ENCODE data around the gene GJA10. TPM values are rescaled to one million over a fixed set of nuclear protein-coding genes. Genes with fewer than 3 reads are reported as not detected.

GJA10 gene
- total and polyA plus RNA-seq, 4 donors = not detected

GRCh38 chr6:89938014-89938413 is 43.7 kb downstream of the GJA10 start:
- no peaks in the 10 kb centered on the region for H3K27me3 ChIP-seq (ENCODE audit: control insufficient read depth in 1 of 2, insufficient read depth in 2 of 2, low read length in 1 of 2)
- ATAC-seq (ENCODE audit: low FRiP score) (no peak), DNase-seq (no peak)
- H3K4me1 ChIP-seq (ENCODE audit: control insufficient read depth in 1 of 2, insufficient read depth in 2 of 2, low read length in 2 of 2) = peaks cover 0 to 3% of the 10 kb centered on the region in 2 donors
- intact Hi-C loops (cut with DNase I) = no loop called here
- H3K9me3 ChIP-seq (ENCODE audit: control insufficient read depth, low read length) = no peaks in the 10 kb centered on the region
- H3K27ac ChIP-seq (ENCODE audit: low read depth in 1 of 2, low read length in 2 of 2) = no peak overlapping the region
- WGBS, 2 donors = 92 to 93% methylated on average over 12 of the region's 12 CpGs
- no peak overlapping the region for H3K4me3 ChIP-seq (ENCODE audit: low read length in 2 of 2)
- H3K36me3 ChIP-seq (ENCODE audit: control insufficient read depth in 1 of 2, insufficient read depth in 2 of 2, low read length in 1 of 2) = no peaks in the 10 kb centered on the region

DNA sequence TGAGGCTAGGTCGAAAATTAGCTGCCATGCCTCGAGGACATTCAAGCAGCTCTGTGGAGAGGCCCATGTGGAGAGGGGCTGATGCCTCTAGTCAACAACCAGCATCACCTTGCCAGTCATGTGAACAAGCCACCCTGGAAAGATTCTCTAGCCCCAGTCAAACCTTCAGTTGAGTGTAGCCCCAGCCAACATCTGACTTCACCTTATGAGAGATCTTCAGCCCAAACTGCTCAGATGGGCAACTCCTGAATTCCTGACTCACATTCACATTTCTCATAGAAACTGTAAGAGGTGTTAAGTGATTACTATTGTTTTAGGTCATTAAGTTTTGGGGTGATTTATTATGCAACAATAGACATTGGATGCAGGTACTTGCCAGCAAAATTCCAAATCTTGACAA is 44.9 kb downstream of the GJA10 start:
- no peaks in the 10 kb centered on the region for H3K36me3 ChIP-seq (ENCODE audit: control insufficient read depth in 1 of 2, insufficient read depth in 2 of 2, low read length in 1 of 2)
- ATAC-seq (ENCODE audit: low FRiP score) = no peak
- WGBS, 2 donors = 88 to 90% methylated on average over 2 of the region's 2 CpGs
- intact Hi-C loops (cut with DNase I) = no loop called here
- no peaks in the 10 kb centered on the region for H3K27me3 ChIP-seq (ENCODE audit: control insufficient read depth in 1 of 2, insufficient read depth in 2 of 2, low read length in 1 of 2)
- peaks cover 0 to 3% of the 10 kb centered on the region in 2 donors for H3K4me1 ChIP-seq (ENCODE audit: control insufficient read depth in 1 of 2, insufficient read depth in 2 of 2, low read length in 2 of 2)
- H3K27ac ChIP-seq (ENCODE audit: low read depth in 1 of 2, low read length in 2 of 2) = no peak overlapping the region
- no peak overlapping the region for H3K4me3 ChIP-seq (ENCODE audit: low read length in 2 of 2)
- no peaks in the 10 kb centered on the region for H3K9me3 ChIP-seq (ENCODE audit: control insufficient read depth, low read length)
- DNase-seq = no peak

- Histone ChIP-seq H3K4me1 (ENCODE audit: control insufficient read depth in 1 of 2, insufficient read depth in 2 of 2, low read length in 2 of 2) (peaks cover 0 to 3% of the 10 kb centered on the region in 2 donors), H3K9me3 (ENCODE audit: control insufficient read depth, low read length) (no peaks in the 10 kb centered on the region), H3K4me3 (ENCODE audit: low read length in 2 of 2) (no peak overlapping the region), H3K27me3 (ENCODE audit: control insufficient read depth in 1 of 2, insufficient read depth in 2 of 2, low read length in 1 of 2) (no peaks in the 10 kb centered on the region), H3K36me3 (ENCODE audit: control insufficient read depth in 1 of 2, insufficient read depth in 2 of 2, low read length in 1 of 2) (no peaks in the 10 kb centered on the region), H3K27ac (ENCODE audit: low read depth in 1 of 2, low read length in 2 of 2) (no peak overlapping the region)
- DNase-seq = peak in 1 of 2 donors; percentile 72
- intact Hi-C loops (cut with DNase I) = loop anchor here in 1 of 2 donors (2.0 kb wide), 1 partner anchor 538 kb away; no protein-coding TSS in a partner anchor
- 35 to 37% methylated on average over 9 of the region's 9 CpGs for WGBS, 2 donors
- peak; percentile 87 for ATAC-seq (ENCODE audit: low FRiP score)
Measured at GRCh38 chr6:89940225-89941027, 46.2 kb downstream of the GJA10 start.

- DNase-seq (no peak), ATAC-seq (ENCODE audit: low FRiP score) (peak; percentile 55)
- no peaks in the 10 kb centered on the region for H3K9me3 ChIP-seq (ENCODE audit: control insufficient read depth, low read length)
- intact Hi-C loops (cut with DNase I) = loop anchor here in 1 of 2 donors (2.0 kb wide), 1 partner anchor 538 kb away; no protein-coding TSS in a partner anchor
- 14 to 16% methylated on average over 15 of the region's 15 CpGs for WGBS, 2 donors
- peaks cover 0 to 3% of the 10 kb centered on the region in 2 donors for H3K4me1 ChIP-seq (ENCODE audit: control insufficient read depth in 1 of 2, insufficient read depth in 2 of 2, low read length in 2 of 2)
- H3K27me3 ChIP-seq (ENCODE audit: control insufficient read depth in 1 of 2, insufficient read depth in 2 of 2, low read length in 1 of 2) = no peaks in the 10 kb centered on the region
- no peaks in the 10 kb centered on the region for H3K36me3 ChIP-seq (ENCODE audit: control insufficient read depth in 1 of 2, insufficient read depth in 2 of 2, low read length in 1 of 2)
- H3K4me3 ChIP-seq (ENCODE audit: low read length in 2 of 2) = no peak overlapping the region
- no peak overlapping the region for H3K27ac ChIP-seq (ENCODE audit: low read depth in 1 of 2, low read length in 2 of 2)
Measured at GRCh38 chr6:89941031-89941762, 46.9 kb downstream of the GJA10 start.

GRCh38 chr6:89941763-89942497 is 47.7 kb downstream of the GJA10 start:
- Histone ChIP-seq H3K4me3 (ENCODE audit: low read length in 2 of 2) (no peak overlapping the region), H3K9me3 (ENCODE audit: control insufficient read depth, low read length) (no peaks in the 10 kb centered on the region), H3K4me1 (ENCODE audit: control insufficient read depth in 1 of 2, insufficient read depth in 2 of 2, low read length in 2 of 2) (peaks cover 0 to 3% of the 10 kb centered on the region in 2 donors), H3K36me3 (ENCODE audit: control insufficient read depth in 1 of 2, insufficient read depth in 2 of 2, low read length in 1 of 2) (no peaks in the 10 kb centered on the region), H3K27ac (ENCODE audit: low read depth in 1 of 2, low read length in 2 of 2) (no peak overlapping the region), H3K27me3 (ENCODE audit: control insufficient read depth in 1 of 2, insufficient read depth in 2 of 2, low read length in 1 of 2) (no peaks in the 10 kb centered on the region)
- 50 to 53% methylated on average over 6 of the region's 6 CpGs for WGBS, 2 donors
- DNase-seq (no peak), ATAC-seq (ENCODE audit: low FRiP score) (no peak)
- intact Hi-C loops (cut with DNase I) = loop anchor here in 1 of 2 donors (2.0 kb wide), 1 partner anchor 537 kb away; no protein-coding TSS in a partner anchor

DNA sequence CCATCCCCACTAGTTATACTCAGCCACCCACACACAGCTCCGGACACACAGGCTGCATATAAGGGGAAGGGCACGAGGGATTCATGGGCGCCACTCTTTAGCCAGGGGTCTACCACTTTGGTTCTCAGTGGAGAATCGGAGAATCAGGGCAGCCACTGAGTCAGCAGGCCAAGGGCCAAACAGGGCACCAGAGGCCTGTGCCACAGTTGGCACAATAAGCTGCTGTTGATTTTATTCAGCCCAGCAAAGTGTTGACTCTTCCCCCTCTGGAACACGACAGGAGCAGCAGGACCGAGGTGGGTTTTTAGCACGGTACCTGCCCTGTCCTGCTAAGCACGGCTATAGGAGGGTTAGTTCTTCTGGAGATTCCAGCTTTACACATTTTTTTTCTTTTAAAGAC is 48.3 kb downstream of the GJA10 start:
- peaks cover 0 to 3% of the 10 kb centered on the region in 2 donors for H3K4me1 ChIP-seq (ENCODE audit: control insufficient read depth in 1 of 2, insufficient read depth in 2 of 2, low read length in 2 of 2)
- intact Hi-C loops (cut with DNase I) = no loop called here
- ATAC-seq (ENCODE audit: low FRiP score) = no peak

DNA sequence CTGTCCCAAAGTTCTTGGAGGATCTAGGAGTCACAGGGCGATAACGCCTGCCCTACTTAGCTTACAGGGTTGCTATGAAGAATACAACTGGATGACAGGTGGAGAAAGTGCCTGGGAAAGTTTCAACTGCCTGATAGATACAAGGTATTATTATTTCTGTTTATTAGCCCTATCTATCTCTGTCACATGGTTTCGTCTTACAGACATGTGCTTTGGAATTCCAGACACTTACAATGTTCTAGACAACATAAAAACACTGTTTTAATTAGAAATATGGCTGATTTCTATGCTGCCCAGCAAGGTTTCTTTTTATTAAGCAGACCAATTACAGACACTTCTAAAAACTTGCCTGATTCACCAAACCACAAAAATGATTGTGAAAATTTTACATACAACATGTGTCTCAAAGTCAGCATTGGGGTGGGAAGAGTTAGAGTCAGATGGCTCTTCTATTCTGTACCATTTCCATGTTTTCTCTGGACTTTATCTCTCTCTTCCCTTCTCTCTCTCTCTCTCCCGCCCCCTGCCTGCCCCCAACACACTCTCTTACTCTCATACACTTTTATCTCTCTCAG is 50.0 kb downstream of the GJA10 start:
- Histone ChIP-seq H3K9me3 (ENCODE audit: control insufficient read depth, low read length) (no peaks in the 10 kb centered on the region), H3K27ac (ENCODE audit: low read depth in 1 of 2, low read length in 2 of 2) (no peak overlapping the region), H3K27me3 (ENCODE audit: control insufficient read depth in 1 of 2, insufficient read depth in 2 of 2, low read length in 1 of 2) (no peaks in the 10 kb centered on the region), H3K36me3 (ENCODE audit: control insufficient read depth in 1 of 2, insufficient read depth in 2 of 2, low read length in 1 of 2) (no peaks in the 10 kb centered on the region), H3K4me1 (ENCODE audit: control insufficient read depth in 1 of 2, insufficient read depth in 2 of 2, low read length in 2 of 2) (peaks cover 0 to 3% of the 10 kb centered on the region in 2 donors), H3K4me3 (ENCODE audit: low read length in 2 of 2) (no peak overlapping the region)
- ATAC-seq (ENCODE audit: low FRiP score) (no peak), DNase-seq (no peak)
- WGBS, 2 donors = 90 to 94% methylated on average over 4 of the region's 4 CpGs
- intact Hi-C loops (cut with DNase I) = no loop called here

More for the DNA sequence above, 48.3 kb downstream of the GJA10 start:
- Histone ChIP-seq H3K36me3 (ENCODE audit: control insufficient read depth in 1 of 2, insufficient read depth in 2 of 2, low read length in 1 of 2) (no peaks in the 10 kb centered on the region), H3K9me3 (ENCODE audit: control insufficient read depth, low read length) (no peaks in the 10 kb centered on the region), H3K27ac (ENCODE audit: low read depth in 1 of 2, low read length in 2 of 2) (no peak overlapping the region), H3K4me3 (ENCODE audit: low read length in 2 of 2) (no peak overlapping the region), H3K27me3 (ENCODE audit: control insufficient read depth in 1 of 2, insufficient read depth in 2 of 2, low read length in 1 of 2) (no peaks in the 10 kb centered on the region)
- DNase-seq = no peak
- 95 to 97% methylated on average over 8 of the region's 8 CpGs for WGBS, 2 donors

- Histone ChIP-seq H3K27ac (ENCODE audit: low read depth in 1 of 2, low read length in 2 of 2) (no peak overlapping the region), H3K4me1 (ENCODE audit: control insufficient read depth in 1 of 2, insufficient read depth in 2 of 2, low read length in 2 of 2) (peaks cover 0 to 3% of the 10 kb centered on the region in 2 donors), H3K4me3 (ENCODE audit: low read length in 2 of 2) (no peak overlapping the region), H3K27me3 (ENCODE audit: control insufficient read depth in 1 of 2, insufficient read depth in 2 of 2, low read length in 1 of 2) (no peaks in the 10 kb centered on the region), H3K36me3 (ENCODE audit: control insufficient read depth in 1 of 2, insufficient read depth in 2 of 2, low read length in 1 of 2) (no peaks in the 10 kb centered on the region), H3K9me3 (ENCODE audit: control insufficient read depth, low read length) (no peaks in the 10 kb centered on the region)
- WGBS, 2 donors = 95 to 97% methylated on average over 1 of the region's 1 CpG
- no peak for ATAC-seq (ENCODE audit: low FRiP score)
- intact Hi-C loops (cut with DNase I) = no loop called here
- no peak for DNase-seq
Measured at GRCh38 chr6:89944826-89945407, 50.6 kb downstream of the GJA10 start.

Measured in aorta (tissue), 5 donors.